HFFc6 (cell line): Measurements from ENCODE around the gene GRB2. TPM values are rescaled to one million over a fixed set of nuclear protein-coding genes. Genes with fewer than 3 reads are reported as not detected.

ENCODE experiments used
- DNase-seq: peaks from one replicate; pipeline ENCODE4 v3.0.0-alpha.2; 2018
- H3K27ac Mint-ChIP-seq: 2 replicates; pipeline ENCODE4 v1.8.0; 2020; ENCODE audit warnings: mild to moderate bottlenecking, mixed read lengths
- H3K27me3 Mint-ChIP-seq: 2 replicates; pipeline ENCODE4 v1.8.0; 2021; ENCODE audit warnings: mild to moderate bottlenecking, moderate library complexity, mixed read lengths; ENCODE audit not compliant: insufficient read depth
- H3K36me3 Mint-ChIP-seq: 2 replicates; pipeline ENCODE4 v1.8.0; 2021; ENCODE audit warnings: low read depth, mixed read lengths
- H3K4me1 Mint-ChIP-seq: 2 replicates; pipeline ENCODE4 v1.8.0; 2020; ENCODE audit warnings: low read depth, mixed read lengths
- H3K4me3 Mint-ChIP-seq: 2 replicates; pipeline ENCODE4 v1.8.0; 2020; ENCODE audit warnings: mild to moderate bottlenecking, moderate library complexity, mixed read lengths
- H3K9me3 Mint-ChIP-seq: 2 replicates; pipeline ENCODE4 v1.8.0; 2020; ENCODE audit warnings: mild to moderate bottlenecking, mixed read lengths
- total RNA-seq, 6 experiments: library from RNA; stranded (reverse); fragmentation: NEBNext Ultra II Directional; extraction: Animal tissue kit (Norgen Biotek cat#: 25700); gene quantifications; 2 replicates in 1 of 6; 3 replicates in 5 of 6; pipeline ENCODE4 v1.2.3, GENCODE V29; 2021
- TF ChIP-seq, protein P1 (sequence below): fragments of 200-600 bp; sonication (generic); IDR thresholded peaks from 2 replicates; pipeline ENCODE4 v1.5.0; 2021; ENCODE audit warnings: antibody characterized with exemption, mild to moderate bottlenecking

Gene GRB2
- total RNA-seq, 6 experiments from 2014 or later, result 104 to 138 (median 116) TPM

- Mint-ChIP-seq H3K4me3 (no peak overlapping the region), H3K36me3 (peaks cover 14% of the 10 kb centered on the region), H3K4me1 (peaks cover 41% of the 10 kb centered on the region), H3K27ac (peak overlapping the region; percentile 34), H3K27me3 (no peaks in the 10 kb centered on the region; the same call in 1 of the 2 replicates), H3K9me3 (no peaks in the 10 kb centered on the region)
- no peak for DNase-seq
- TF ChIP-seq, protein P1, sequence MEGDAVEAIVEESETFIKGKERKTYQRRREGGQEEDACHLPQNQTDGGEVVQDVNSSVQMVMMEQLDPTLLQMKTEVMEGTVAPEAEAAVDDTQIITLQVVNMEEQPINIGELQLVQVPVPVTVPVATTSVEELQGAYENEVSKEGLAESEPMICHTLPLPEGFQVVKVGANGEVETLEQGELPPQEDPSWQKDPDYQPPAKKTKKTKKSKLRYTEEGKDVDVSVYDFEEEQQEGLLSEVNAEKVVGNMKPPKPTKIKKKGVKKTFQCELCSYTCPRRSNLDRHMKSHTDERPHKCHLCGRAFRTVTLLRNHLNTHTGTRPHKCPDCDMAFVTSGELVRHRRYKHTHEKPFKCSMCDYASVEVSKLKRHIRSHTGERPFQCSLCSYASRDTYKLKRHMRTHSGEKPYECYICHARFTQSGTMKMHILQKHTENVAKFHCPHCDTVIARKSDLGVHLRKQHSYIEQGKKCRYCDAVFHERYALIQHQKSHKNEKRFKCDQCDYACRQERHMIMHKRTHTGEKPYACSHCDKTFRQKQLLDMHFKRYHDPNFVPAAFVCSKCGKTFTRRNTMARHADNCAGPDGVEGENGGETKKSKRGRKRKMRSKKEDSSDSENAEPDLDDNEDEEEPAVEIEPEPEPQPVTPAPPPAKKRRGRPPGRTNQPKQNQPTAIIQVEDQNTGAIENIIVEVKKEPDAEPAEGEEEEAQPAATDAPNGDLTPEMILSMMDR, result no peak
Measured at GRCh38 chr17:75396025-75396424, 9.5 kb downstream of the GRB2 start.

DNA sequence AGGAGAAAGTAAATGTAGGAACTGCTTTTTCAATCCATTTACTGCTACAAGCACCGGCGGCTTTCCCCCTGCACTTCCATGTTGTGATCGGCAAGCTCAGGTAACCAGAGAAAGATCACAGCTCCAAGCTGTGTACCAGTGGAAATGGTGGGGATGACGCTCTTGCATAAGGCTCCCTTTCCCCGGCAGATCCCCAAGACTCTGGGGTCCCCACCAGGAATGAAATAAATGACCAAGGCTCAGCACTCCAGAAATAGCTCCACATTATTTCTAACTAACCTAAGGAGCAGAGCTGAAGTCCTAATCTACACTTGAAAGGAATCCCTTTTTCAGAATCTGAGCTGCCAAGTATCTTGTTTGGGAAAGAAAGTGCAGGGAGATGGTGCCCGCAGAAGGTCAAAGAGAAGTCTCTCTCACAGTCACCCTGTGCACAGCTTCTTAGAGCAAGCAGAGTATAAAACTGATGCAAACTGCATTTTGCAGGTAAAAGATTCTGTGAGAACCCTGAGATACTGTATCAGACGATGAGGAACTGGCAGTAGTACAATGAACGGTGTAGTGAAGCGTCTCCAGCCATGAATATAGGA lies 11.1 kb downstream of the GRB2 start:
- Mint-ChIP-seq H3K27ac (peak overlapping the region; percentile 86), H3K4me1 (peaks cover 54% of the 10 kb centered on the region), H3K27me3 (no peaks in the 10 kb centered on the region; the same call in 1 of the 2 replicates), H3K36me3 (peaks cover 22% of the 10 kb centered on the region), H3K4me3 (peak overlapping the region; percentile 90), H3K9me3 (no peaks in the 10 kb centered on the region)
- DNase-seq, result no peak
- TF ChIP-seq, protein P1, result no peak

DNA sequence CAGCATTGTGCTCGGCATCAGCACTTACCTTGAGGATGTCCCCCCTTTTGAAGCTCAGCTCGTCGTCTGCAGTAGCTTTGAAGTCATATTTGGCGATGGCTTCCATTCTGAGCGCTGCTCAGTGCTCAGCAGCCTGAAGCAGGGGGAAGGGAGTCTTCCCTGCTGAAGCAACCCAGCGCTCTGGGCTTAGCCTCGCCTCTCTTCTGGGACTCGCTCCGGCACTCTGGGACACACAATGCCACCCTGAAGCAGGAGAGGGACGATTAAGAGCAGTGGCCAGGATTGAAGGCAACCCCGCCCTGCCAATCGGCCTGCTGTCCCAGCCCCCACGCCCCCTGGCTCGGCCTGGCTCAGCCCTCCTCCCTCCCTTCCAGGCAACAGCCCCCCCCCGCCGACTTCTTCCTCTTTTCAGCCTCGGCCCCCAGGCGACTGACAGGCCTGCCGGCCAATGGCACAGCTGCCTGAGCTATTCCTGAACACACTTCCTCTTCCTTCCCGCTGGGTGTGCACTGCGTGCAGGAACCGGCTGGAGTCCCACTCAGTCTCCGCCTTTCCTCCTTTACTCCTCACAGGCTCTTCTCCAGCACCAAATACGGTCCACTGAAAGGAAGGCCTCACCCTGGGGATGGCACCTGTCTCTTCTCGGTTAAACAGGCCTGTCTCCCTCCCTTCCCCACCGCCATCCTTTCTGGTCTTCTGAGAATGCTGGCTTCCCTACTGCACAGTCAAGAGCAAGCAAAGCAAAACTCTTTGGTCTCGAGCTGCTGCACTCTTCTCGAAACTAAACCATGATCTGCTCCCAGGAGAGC lies 11.8 kb downstream of the GRB2 start:
- H3K4me1 Mint-ChIP-seq, result peaks cover 60% of the 10 kb centered on the region
- TF ChIP-seq, protein P1, result no peak
- no peaks in the 10 kb centered on the region for H3K9me3 Mint-ChIP-seq
- DNase-seq, result peak; percentile 99
- peaks cover 22% of the 10 kb centered on the region for H3K36me3 Mint-ChIP-seq
- peak overlapping the region; percentile 90 for H3K4me3 Mint-ChIP-seq
- H3K27me3 Mint-ChIP-seq, result no peaks in the 10 kb centered on the region
- H3K27ac Mint-ChIP-seq, result peak overlapping the region; percentile 86

GRCh38 chr17:75392559-75392958 lies 12.9 kb downstream of the GRB2 start:
- Mint-ChIP-seq H3K9me3 (no peaks in the 10 kb centered on the region), H3K27ac (peak overlapping the region; percentile 52), H3K4me1 (peaks cover 63% of the 10 kb centered on the region)

GRCh38 chr17:75390982-75391381 lies 14.5 kb downstream of the GRB2 start:
- Mint-ChIP-seq H3K27me3 (no peaks in the 10 kb centered on the region), H3K9me3 (no peaks in the 10 kb centered on the region), H3K27ac (peak overlapping the region; percentile 25), H3K36me3 (peaks cover 29% of the 10 kb centered on the region), H3K4me1 (peaks cover 63% of the 10 kb centered on the region), H3K4me3 (peak overlapping the region; percentile 27; the same call in 1 of the 2 replicates)
- TF ChIP-seq, protein P1, result no peak
- DNase-seq, result no peak

More at GRCh38 chr17:75392559-75392958, 12.9 kb downstream of the GRB2 start:
- peak overlapping the region; percentile 90 for H3K4me3 Mint-ChIP-seq
- DNase-seq, result no peak
- TF ChIP-seq, protein P1, result no peak
- peaks cover 22% of the 10 kb centered on the region for H3K36me3 Mint-ChIP-seq
- no peaks in the 10 kb centered on the region for H3K27me3 Mint-ChIP-seq
